GOT3 (cell line): ENCODE data around the gene TAOK1.
A peak's percentile ranks its signal among the peaks of the same experiment; 100 is the strongest.

Source experiments
- DNase-seq: peaks from one replicate; lab custom pipeline; 2025; ENCODE audit warnings: mixed read lengths; lab: John Stamatoyannopoulos, UW

TAOK1 gene

DNA sequence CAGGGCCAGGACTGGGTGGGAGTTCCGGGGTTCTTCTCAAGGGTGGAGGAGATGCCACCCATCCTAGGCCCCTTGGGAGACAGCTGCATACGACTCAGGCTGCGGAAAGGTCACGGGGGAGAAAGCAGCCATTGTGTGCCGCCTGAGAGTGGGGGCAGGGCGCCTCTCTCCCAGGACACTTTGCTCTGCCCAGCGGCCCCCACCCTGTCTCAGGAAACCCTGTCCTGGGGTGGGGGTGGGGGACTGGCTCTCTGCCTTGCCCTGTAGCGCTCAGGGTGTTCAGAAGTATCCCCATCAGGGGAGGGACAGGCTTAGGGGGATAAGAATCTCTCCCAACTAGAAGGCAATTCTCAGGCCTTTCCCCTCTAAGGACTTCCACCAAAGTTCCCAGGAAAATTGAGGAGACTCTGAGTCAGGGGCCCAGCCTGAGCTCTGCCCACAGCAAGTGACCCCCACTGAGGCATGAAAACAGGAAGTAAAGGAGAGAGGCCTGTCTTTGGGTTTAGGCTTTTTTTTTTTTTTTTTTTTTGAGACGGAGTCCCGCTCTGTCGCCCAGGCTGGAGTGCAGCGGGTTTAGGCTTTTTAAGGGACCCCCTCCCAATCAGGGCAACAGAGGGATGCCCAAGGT is 194.4 kb downstream of the TAOK1 start:
- no peak for DNase-seq

DNA sequence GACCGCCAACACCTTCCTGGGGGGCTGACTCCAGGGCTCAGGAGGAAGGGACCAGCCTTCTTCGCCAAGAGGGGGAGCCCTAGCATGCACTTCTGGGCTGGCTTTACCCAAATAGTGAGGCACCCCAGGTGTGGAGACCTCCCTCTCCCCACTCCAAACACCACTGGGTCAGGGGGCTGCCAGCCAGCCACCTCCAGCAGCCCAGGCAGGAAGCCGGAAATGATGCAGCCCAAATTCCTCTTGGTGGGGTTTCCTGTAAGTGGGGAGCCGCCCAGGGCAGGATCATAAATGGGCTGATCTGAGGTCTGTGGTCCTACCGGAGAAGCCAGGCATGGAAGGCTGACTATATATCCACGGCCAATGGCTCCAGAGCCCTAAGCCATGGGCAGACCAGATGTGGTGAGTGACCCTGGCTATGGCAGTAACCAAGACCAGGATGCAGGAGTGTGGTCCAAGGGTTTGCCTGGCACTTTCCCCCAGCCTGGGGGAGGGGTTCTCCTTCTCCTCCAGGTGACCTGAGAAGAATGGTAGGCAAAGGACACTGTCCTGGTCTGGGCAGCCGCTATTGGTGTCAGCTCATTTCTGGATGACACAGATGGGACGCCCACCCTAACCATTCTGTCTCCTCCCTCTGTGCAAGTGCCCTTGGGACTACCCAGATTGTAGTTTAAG is 195.1 kb downstream of the TAOK1 start:
- DNase-seq = no peak

DNA sequence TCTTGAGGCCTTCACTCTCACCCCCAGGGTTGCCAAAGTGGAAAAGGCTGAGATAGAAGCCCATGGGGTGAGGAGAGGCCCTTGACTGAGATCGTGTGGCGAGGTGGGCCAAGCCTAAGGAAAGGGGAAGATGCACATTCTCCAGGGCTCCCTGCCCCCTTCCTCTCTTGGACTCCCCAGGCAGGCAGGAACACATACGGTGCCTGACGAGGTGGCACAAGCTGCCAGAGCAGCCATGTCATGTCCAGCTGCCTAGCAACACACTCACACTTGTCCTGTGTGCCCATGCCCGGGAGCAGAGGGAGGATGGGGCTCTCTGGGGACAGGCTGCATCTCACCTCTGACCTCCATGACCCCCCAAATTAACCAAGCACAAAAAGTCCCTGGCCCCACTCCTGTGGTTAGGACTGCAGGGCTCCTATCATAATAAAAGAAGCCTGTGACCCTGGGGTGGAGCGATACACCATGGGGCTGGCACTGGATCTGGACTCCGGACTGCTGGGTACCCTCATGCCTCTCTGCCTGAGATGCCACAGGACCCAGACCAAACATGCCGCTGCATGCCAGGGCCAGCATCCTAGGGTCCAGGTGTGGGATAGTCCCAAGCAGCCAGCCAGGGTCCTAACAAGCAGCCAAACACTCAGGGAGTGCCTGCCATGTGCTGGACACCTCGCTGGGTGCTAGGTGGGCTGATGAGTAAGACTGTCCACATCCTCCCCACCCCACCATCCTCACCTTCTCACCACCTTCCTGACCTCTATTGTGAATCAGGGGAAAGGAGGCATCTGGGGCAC is 196.7 kb downstream of the TAOK1 start:
- no peak for DNase-seq

DNA sequence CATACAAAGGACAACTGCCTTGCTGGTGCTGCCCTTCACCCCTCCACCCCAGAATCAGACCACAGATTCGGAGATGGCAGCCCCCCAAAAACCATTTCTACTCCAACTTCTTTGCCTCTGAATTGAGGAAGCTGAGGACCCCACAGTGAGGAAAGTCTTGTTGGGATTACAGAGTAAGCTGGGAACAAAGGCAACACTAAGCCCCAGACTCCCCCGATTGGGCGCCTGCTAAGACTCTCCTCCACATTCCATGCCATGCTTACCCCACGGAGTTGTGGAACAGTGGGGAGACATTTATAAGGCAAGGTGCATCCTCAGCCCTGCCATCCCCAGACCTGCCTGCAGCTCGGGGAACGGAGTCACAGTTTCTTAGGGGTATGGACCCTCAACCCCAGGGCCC is 197.4 kb downstream of the TAOK1 start:
- DNase-seq = no peak

DNA sequence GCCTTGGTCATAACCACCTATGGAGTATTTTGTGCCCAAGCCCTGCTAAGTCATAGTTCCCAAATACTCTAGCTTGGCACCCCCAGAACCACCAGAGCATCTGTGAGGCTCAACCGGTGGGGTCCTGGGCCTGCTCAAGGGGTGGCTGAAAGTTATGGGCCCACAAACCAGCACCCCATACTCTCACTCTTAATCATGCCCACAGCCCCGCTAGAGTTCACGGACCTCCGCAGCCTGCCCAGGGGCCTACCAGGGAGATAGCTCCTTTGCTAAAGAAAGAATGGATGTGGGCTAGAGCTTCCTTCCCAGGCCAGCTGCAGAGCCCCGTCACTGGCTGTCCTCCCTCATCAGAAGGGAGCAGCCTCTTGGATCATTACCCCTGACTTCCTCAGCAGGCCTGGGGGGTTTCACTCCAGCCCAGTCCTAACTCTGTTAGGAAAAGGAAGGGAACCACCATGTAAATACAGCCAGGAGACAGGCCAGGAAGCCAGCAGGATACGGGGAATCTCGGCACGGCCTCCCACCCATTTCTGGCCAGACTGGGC is 197.9 kb downstream of the TAOK1 start:
- no peak for DNase-seq

DNA sequence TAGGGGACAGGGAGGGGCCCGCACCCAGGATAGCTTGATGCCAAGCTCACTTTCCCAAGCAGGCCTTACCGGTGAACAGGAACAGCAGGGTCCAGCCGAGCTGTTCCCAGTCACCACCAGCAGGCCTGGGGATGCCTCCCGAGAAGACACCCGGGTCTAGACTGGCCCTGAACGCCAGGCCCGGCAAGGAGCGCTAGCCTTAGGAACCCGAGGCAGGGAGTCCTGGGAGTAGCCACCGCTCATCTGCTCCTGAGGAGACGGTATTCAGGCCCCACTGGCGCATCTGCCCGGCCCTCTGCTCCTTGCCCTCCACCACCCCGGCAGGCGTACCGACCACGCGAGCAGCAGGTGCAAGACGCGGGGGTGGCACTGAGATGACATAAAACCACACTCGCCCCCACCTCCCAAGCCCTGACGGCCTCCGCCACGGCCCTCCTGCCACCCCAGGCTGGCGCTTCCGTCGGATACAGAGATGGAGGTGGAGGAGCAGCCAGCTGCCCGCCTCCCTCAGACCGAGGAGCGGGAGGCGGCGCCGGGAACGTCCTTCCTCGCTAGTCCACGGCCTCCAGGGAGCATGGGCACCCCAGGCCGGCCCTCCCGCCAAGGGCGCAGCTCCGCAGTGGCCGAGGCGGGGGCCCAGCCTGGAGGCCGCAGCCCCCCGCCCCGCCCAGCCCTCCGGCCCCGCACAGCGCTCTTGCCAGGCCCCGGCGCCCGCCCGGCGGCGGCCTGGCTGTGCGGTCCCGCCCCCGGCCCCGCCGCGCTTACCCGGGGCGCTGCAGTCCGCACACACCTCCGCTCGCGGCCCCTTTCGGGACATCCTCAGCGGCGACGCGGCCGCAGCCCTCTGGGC is 198.6 kb downstream of the TAOK1 start:
- no peak for DNase-seq

DNA sequence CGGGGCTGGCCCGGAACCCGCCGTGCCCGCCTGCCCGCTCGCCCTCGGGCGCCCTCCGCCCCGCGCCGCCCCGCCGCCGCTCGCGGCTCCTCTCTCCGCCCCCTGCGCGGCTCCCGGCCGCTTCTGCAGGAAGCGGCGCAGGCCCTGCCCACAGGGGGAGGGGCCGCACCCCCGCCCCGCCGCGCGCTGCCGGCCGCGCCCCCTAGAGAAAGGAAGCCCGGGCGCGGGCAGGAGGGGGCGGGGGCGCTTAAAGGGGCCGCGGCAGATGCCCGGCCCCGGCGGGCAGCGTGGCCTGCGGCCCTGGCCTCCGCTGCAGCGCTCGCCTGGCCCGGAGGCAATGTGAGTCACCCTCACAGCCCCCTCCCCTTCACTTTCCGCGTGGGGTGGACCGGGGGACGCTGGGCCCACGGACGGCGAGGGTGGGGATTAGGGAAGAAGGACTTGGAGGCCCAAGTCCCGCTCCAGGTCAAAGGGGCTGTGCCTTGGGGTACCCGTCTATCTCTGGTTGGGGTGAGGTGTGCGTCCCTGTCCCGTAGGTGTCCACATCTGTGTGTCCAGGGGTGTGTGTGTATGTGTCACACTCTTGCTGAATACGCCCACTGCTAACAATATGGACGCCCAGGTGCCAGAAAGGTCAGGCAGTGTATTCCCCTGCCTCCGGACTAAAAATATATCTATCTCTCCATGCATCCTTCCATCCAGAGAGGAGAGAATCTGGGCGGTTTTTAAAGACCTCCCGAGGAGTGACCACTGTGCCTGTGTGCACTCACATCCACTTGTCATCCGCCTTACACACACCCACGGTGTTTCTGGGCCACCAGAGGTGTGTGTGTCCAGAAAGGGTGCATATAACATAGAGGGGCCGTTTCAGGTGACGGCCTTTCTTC is 199.6 kb downstream of the TAOK1 start, which contains the start of gene GIT1:
Gene GIT1 (minus strand): TSS at position 125 of the 887 bp plus-strand sequence. CDS start 270 bp downstream, outside the sequence.
- no peak for DNase-seq

DNA sequence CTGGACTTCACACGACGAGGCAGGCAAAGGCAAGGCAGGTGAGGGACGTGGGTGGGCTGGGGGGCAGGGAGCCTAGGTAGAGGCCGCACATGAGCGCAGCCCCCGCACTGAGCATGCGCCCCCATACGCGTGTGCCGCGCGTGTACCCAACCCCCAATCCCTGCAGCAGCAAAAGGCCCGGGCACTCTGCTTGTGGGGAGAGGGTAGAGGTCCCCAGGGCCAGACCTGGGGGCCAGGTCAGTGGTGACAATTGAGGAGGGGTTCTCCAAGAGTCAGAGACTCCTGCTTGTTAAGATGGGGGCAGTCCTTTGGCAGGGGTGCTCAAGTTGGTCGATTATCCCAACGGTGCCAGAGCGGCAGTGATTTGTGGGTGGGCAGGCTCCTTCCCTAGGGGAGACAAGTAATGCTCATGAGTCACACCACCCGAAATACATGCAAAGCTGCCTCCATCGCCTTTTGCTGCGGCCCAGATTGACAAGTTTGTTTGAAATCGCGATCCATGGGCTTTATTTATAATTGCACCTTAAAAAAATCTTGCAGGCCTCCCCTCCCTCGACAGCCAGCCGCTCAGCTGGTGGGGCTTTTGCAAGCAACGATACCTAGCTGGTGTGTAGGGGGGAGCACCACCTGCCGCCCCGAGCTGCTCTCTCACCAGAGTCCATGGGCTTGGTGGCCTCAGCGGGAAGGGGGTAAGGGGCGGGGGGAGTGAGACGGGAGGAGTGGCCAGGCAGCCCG is 200.4 kb downstream of the TAOK1 start:
- DNase-seq = no peak

DNA sequence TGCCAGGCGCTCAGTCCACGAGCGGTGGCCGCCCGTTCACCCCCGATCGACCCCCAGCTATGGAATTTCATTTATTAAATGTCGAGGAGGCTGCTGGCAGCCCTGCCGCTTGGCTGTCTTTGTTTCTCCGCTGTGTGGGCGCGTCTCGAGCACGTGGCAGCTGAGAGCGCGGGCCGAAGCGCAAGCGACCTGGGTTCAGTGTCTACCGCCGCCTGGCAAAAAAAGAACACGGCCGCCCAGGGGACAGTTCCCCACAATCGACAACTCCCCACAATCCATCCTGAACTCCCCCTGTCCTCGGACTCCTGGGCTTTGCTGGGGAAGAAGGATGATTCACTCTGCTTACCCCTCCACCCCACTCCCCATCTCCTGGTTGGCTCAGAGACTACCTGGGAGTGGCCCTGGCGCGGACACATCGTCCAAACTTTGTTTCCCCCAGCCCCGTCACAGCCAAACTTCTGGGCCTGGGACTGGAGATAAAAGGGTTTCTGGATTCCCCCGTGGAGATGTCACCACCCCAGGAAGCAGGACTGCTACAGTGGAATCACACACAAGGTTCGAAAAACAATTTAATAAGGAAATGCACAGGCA is 201.1 kb downstream of the TAOK1 start:
- DNase-seq = no peak

DNA sequence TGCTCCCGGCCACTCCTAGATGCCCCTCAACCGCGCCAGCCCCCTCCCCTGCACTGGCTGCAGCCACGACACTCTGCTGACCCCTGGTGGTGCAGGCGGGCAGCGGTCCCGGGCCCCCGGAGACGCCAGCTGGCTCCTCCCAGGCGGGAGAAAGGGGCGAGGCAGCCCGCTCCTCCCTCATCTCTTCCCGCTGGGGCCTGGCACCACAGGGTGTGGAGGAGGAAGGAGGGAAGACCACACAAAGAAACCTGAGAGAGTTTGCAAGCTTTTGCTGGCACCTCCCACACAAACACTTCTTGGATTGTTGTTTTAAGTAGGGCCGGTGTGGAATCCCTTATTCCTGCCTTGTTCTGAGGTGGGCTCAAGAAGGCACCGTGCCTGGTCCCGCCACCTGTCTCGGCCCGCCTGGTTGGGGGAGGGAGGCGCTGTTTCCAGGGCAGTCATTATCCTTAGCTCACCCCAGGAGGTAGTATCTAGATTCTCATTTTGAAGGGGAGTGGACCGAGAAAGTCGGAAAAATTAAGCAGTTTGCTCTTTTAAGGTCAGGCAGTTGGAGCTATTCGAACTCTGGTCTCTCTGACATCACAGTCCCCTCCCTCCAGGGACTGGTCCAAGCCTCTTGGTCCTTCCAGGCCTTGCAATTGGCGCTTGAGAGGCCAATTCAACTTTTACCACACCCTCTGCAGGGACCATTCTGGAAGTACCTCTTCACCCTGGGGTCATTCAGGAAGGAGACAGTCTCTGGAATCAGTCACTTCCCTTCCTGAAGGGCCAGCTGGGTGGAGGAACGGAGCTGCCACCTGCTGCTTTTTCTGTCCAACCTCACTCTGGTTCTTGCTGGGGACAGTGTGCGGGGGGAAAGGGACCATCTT is 201.8 kb downstream of the TAOK1 start:
- DNase-seq = peak; percentile 42

DNA sequence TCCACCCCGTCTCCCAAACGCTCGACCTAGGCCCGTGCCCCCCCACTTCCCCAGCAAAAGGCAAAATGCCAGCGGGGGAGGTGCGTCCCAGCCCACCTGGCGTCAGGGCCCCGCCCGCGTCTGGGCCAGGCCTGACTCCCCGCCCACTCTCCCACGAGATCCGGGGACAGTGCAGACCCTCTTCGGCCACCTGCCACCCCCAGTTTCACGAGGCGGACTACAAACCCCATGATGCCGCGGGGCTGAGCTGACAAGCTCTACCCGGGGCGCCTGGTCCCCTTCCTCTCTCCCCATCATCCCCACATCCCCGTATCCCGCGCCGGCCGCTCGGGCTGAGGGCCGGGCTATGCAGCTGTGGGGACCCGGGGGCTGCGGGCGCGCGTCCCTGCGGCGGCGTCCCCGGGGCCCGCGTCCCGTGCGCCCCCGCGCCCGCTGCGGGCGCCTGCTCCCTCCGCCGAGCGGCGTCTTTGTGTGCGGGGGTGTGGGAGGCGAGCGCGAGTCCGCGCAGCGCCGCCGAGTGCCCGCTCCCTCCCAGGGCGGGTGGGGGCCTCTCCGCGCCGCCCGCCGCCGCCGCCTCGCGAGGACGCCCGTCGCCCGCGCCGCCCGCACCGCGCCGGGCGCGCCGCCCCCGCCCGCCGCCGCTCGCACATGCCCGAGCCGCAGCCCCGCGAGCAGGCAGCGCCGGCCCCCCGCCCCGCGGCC is 202.8 kb downstream of the TAOK1 start, which contains the start of gene ANKRD13B:
Gene ANKRD13B (plus strand): TSS at position 283 of the 702 bp plus-strand sequence. CDS start 490 bp downstream, outside the sequence.
- no peak for DNase-seq

DNA sequence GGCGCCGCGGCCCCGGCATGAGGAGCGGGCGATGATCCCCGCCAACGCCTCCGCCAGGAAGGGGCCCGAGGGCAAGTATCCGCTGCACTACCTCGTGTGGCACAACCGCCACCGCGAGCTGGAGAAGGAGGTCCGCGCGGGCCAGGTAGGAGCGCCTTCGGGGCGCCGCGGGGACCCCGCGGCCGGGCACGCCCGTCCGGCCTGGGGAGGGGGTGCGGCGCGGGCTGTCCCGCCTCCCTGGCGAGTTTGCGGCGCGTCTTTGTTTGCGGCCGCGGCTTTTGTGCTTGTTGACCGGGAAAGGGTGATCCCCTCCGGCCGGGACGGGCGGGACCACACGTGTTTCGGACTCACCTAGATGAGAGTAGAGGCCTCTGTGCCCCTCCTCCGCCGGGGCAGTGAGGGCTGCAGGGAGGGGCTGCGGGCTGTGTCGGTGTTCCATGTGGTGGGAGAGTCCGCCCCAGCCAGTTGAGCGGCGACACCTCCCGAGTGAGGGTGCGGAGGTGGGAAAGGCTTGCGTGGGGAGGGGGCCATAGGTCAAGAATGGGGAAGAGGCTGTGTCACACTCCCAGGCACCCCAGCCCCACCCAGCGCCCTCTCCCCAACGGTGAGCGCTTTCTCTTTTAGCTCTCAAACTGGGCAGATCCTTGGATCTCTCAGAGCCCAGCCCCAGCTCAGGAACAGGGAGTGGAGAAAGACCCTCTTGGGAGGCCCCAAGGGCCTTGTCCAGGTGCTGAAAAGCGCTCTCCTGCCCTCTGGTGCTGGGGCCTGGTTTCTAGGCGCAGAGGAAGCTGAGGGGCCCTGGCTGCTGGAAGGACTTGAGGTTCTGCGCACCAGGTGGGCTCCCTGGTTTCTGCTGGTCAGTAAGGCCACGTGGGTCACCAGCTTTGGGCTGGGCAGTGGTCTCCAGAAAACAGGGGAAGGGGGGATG is 203.7 kb downstream of the TAOK1 start:
- DNase-seq = no peak

DNA sequence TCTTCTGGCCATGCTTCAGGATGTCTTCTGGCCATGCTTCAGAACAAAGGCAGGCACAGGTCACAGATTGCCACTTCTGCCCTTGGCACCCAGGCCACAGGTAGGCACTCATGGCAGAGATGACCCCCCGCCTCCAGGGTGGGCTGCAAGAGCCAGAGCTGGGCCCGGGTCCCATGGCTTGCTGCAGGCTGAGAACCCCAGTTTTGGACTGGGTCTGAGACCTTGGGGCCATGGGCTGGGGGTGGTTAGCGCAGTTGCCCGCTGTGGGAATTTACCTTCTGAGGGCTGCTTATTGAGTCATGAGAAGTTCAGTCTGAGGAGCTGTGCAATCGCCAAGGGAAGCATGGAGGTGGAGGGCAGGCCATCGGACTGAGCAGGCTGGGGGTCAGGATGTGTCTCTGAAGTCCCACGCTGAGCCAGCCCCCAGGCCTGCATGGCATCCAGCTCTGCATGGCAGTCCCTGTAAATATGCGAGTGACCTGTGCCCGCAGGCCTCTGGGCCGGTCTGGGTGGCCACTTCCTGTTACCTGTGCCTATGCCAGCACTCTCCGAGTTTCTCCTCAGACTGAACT is 204.4 kb downstream of the TAOK1 start:
- no peak for DNase-seq

DNA sequence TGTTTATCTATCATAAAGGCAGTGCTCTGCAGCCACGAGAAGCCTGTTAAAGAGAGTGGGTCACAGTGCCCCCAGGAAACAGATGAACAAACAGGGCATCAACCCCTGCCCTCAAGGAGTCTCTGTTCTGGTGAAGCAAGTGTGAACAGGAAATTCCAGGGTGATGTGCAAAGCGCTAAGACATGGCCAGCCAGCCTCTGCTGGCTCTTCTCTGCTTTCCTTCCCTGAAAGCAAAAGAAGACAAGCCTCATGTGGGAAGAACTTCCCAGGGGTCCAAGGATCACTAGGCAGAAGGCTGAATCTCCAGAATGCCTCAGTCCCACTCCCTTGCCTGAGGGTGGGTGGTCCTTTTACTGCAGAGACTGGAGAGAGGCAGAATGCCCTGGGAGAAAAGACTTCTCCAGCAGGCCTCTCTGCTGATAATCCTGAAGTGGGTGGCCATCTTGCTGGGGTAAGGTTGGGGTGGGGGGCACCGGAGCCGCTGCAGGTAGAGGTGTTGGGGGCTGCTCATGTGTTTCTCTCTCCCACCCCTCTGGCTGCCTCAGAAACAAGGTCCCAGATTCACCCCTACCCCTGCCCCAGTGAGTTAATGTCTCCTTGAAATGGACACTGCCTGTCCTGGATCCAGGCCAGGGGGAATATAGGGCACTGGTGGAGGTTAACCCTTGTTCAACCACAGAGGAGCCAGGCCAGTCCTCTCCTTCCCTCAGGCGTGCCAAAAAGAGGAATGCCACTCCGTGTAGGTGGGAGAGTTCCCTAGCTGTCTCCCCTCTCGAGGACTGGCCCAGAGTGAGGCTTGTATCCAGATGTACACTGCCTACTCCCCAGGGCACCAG is 205.2 kb downstream of the TAOK1 start:
- no peak for DNase-seq
